GM10266 (cell line): ENCODE results near the gene USP24.

ENCODE experiments used
- DNase-seq: peaks from one replicate; pipeline ENCODE4 v3.0.0; 2012; ENCODE audit errors: extremely low spot score
- CTCF ChIP-seq: IDR thresholded peaks from 2 replicates; pipeline ENCODE4 v1.5.1; 2012; ENCODE audit warnings: mild to moderate bottlenecking, low read depth; ENCODE audit not compliant: control insufficient read depth, insufficient read depth; ENCODE audit errors: missing control alignments

The USP24 gene

GRCh38 chr1:55171694-55172093 is 43.5 kb downstream of the USP24 start:
- DNase-seq = no peak
- TF ChIP-seq CTCF = no peak

GRCh38 chr1:55170426-55170825 is 44.7 kb downstream of the USP24 start:
- TF ChIP-seq CTCF = no peak

GRCh38 chr1:55169126-55169525 is 46.0 kb downstream of the USP24 start:
- DNase-seq = no peak
- TF ChIP-seq CTCF = no peak

More at GRCh38 chr1:55170426-55170825, 44.7 kb downstream of the USP24 start:
- no peak for DNase-seq

- DNase-seq = no peak
- no peak for TF ChIP-seq CTCF
These were observed 46.8 kb downstream of the USP24 start for GRCh38 chr1:55168353-55168752.

GRCh38 chr1:55167224-55167871 is 47.8 kb downstream of the USP24 start:
- no peak for TF ChIP-seq CTCF
- DNase-seq = no peak

- peak; percentile 11 for DNase-seq
- no peak for TF ChIP-seq CTCF
These were observed 50.3 kb downstream of the USP24 start for GRCh38 chr1:55164906-55165305.

GRCh38 chr1:55159571-55159970 is 55.6 kb downstream of the USP24 start:
- TF ChIP-seq CTCF = no peak
- no peak for DNase-seq
